Measurements from ENCODE around the gene GFY. TPM values are rescaled to one million over a fixed set of nuclear protein-coding genes. Genes with fewer than 3 reads are reported as not detected.

The GFY gene
- total RNA-seq, 1 experiment from 2014 or later: not detected

DNA sequence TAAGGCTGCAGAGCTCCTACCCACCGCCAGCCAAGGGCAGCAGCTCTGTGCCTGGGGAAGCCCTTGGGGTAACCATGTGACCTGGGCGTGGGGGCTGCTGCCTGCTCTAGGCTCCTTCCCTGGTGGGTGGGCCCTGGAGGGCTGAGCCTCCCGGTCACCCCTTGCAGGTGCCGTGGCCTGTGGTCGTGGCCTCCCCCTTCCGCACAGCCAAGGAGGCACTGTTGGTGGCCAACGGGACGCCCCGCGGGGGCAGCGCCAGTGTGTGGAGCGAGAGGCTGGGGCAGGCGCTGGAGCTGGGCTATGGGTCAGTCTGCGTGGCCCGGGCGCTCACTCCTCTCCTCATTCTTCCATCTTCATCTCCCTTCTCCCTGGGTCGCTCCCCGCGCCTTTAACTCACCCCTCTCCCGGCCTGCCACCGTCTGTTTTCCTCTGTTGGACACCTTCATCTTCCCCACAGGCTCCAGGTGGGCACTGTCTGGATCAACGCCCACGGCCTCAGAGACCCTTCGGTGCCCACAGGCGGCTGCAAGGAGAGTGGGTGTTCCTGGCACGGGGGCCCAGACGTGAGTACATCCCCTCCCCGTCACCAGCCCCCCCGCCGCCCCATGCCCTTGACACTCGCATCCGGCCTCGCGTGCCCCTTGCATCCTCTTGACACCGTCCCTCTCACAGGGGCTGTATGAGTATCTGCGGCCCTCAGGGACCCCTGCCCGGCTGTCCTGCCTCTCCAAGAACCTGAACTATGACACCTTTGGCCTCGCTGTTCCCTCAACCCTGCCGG is 39.0 kb downstream of the GFY start:
- Mint-ChIP-seq H3K4me3 (ENCODE audit: unreplicated experiment) (no peak overlapping the region), H3K36me3 (ENCODE audit: insufficient read depth, unreplicated experiment) (peaks cover 7% of the 10 kb centered on the region), H3K4me1 (ENCODE audit: insufficient read depth, unreplicated experiment) (peaks cover 6% of the 10 kb centered on the region), H3K9me3 (ENCODE audit: unreplicated experiment) (no peaks in the 10 kb centered on the region), H3K27me3 (ENCODE audit: insufficient read depth, unreplicated experiment) (no peaks in the 10 kb centered on the region), H3K27ac (ENCODE audit: low read depth, unreplicated experiment) (no peak overlapping the region)
- TF ChIP-seq, protein P1, sequence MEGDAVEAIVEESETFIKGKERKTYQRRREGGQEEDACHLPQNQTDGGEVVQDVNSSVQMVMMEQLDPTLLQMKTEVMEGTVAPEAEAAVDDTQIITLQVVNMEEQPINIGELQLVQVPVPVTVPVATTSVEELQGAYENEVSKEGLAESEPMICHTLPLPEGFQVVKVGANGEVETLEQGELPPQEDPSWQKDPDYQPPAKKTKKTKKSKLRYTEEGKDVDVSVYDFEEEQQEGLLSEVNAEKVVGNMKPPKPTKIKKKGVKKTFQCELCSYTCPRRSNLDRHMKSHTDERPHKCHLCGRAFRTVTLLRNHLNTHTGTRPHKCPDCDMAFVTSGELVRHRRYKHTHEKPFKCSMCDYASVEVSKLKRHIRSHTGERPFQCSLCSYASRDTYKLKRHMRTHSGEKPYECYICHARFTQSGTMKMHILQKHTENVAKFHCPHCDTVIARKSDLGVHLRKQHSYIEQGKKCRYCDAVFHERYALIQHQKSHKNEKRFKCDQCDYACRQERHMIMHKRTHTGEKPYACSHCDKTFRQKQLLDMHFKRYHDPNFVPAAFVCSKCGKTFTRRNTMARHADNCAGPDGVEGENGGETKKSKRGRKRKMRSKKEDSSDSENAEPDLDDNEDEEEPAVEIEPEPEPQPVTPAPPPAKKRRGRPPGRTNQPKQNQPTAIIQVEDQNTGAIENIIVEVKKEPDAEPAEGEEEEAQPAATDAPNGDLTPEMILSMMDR (IDR thresholded peaks at IDR 0.05; ENCODE audit: unreplicated experiment): no peak
- intact Hi-C loops (cut with micrococcal nuclease): no loop called here
- POLR2A ChIA-PET: no interaction called here
- no TSS peak for BruUV-seq (replicated peaks)
- CTCF ChIA-PET: interaction anchor here (1.2 kb wide), 1 partner anchor 10 kb away, joined by 5 read pairs; the partner anchor contains the start of gene FLT3LG
- DNase-seq (ENCODE audit: unreplicated experiment): no peak

DNA sequence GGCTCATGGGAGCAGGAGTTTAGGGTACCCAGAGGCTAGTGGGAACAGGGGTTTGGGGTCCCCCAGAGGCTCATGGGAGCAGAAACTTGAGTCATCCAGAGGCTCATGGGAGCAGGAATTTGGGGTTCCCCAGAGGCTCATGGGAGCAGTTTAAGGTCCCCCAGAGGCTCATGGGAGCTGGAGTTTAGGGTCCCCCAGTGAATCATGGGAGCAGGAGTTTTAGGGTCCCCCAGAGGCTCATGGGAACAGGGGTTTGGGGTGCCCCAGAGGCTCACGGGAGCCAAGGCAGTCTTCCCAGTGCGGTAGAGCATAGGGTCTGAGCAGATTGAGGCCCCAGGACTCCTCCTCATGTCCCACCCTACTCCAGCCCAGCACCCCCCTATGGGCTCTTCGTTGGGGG is 40.2 kb downstream of the GFY start:
- peaks cover 8% of the 10 kb centered on the region for H3K4me1 Mint-ChIP-seq (ENCODE audit: insufficient read depth, unreplicated experiment)
- TF ChIP-seq, protein P1 (IDR thresholded peaks at IDR 0.05; ENCODE audit: unreplicated experiment): no peak
- no peaks in the 10 kb centered on the region for H3K9me3 Mint-ChIP-seq (ENCODE audit: unreplicated experiment)
- H3K27ac Mint-ChIP-seq (ENCODE audit: low read depth, unreplicated experiment): no peak overlapping the region
- no peak overlapping the region for H3K4me3 Mint-ChIP-seq (ENCODE audit: unreplicated experiment)
- peaks cover 3% of the 10 kb centered on the region for H3K36me3 Mint-ChIP-seq (ENCODE audit: insufficient read depth, unreplicated experiment)
- CTCF ChIA-PET: interaction anchor here (1.2 kb wide), 1 partner anchor 8 kb away, joined by 5 read pairs; the partner anchor contains the start of gene FLT3LG
- intact Hi-C loops (cut with micrococcal nuclease): no loop called here
- no peaks in the 10 kb centered on the region for H3K27me3 Mint-ChIP-seq (ENCODE audit: insufficient read depth, unreplicated experiment)
- DNase-seq (ENCODE audit: unreplicated experiment): no peak
- BruUV-seq (replicated peaks): no TSS peak
- POLR2A ChIA-PET: no interaction called here

DNA sequence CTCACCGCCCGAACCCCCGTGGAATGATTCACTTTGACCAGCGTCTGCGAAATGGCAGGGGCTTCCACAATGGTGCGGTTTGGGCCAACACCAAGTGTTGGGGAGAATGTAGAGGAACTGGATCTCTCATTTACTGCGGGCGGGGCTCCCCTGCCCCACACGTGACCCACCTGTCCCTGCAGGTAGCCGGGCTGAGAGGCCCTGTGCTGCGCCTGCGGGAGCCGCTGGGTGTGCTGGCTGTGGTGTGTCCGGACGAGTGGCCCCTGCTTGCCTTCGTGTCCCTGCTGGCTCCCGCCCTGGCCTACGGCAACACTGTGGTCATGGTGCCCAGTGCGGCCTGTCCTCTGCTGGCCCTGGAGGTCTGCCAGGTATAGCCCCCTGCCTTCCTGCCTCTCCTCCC is 43.0 kb downstream of the GFY start:
- no TSS peak for BruUV-seq (replicated peaks)
- Mint-ChIP-seq H3K27ac (ENCODE audit: low read depth, unreplicated experiment) (no peak overlapping the region), H3K4me3 (ENCODE audit: unreplicated experiment) (no peak overlapping the region), H3K27me3 (ENCODE audit: insufficient read depth, unreplicated experiment) (no peaks in the 10 kb centered on the region), H3K36me3 (ENCODE audit: insufficient read depth, unreplicated experiment) (peaks cover 5% of the 10 kb centered on the region), H3K4me1 (ENCODE audit: insufficient read depth, unreplicated experiment) (peaks cover 8% of the 10 kb centered on the region), H3K9me3 (ENCODE audit: unreplicated experiment) (no peaks in the 10 kb centered on the region)
- POLR2A ChIA-PET: no interaction called here
- CTCF ChIA-PET: interaction anchor here (0.7 to 1.7 kb wide), 2 partner anchors 78 to 406 kb away, joined by 3 read pairs; no protein-coding TSS in a partner anchor
- intact Hi-C loops (cut with micrococcal nuclease): no loop called here
- TF ChIP-seq, protein P1 (IDR thresholded peaks at IDR 0.05; ENCODE audit: unreplicated experiment): no peak
- DNase-seq (ENCODE audit: unreplicated experiment): no peak

DNA sequence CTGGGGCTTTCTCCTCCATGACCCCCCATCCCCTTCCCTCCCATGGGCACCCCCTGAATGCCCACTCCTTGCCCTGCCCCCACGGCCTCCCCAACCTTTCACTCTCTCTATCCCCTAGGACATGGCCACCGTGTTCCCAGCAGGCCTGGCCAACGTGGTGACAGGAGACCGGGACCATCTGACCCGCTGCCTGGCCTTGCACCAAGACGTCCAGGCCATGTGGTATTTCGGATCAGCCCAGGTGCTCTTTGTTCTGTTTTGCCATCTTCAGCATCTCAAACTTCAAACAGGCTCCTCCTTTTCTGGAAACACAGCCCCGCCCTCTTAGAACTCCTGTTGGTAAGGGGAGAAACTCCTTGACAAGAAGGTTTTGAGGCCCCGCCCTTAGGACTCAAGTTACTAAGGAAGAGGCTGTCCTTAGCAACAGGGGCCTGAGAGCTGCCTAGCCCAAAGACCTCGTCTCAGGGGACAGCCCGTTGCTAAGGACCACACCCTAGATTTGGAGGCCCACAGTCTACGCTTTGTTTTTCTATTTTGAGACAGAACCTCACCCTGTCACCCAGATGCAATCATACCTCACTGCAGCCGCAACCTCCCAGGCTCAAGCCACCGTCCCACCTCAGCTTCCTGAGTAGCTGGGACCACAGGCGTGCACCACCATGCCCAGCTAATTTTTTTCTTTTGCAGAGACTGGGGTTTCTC is 43.7 kb downstream of the GFY start:
- H3K27me3 Mint-ChIP-seq (ENCODE audit: insufficient read depth, unreplicated experiment): no peaks in the 10 kb centered on the region
- H3K9me3 Mint-ChIP-seq (ENCODE audit: unreplicated experiment): no peaks in the 10 kb centered on the region
- CTCF ChIA-PET: interaction anchor here (1.7 kb wide), 1 partner anchor 77 kb away, joined by 3 read pairs; no protein-coding TSS in a partner anchor
- H3K4me1 Mint-ChIP-seq (ENCODE audit: insufficient read depth, unreplicated experiment): peaks cover 8% of the 10 kb centered on the region
- DNase-seq (ENCODE audit: unreplicated experiment): peak; percentile 68
- peaks cover 5% of the 10 kb centered on the region for H3K36me3 Mint-ChIP-seq (ENCODE audit: insufficient read depth, unreplicated experiment)
- POLR2A ChIA-PET: no interaction called here
- H3K27ac Mint-ChIP-seq (ENCODE audit: low read depth, unreplicated experiment): no peak overlapping the region
- no TSS peak for BruUV-seq (replicated peaks)
- intact Hi-C loops (cut with micrococcal nuclease): no loop called here
- H3K4me3 Mint-ChIP-seq (ENCODE audit: unreplicated experiment): no peak overlapping the region
- TF ChIP-seq, protein P1 (IDR thresholded peaks at IDR 0.05; ENCODE audit: unreplicated experiment): no peak
